ENCODE measurements around the gene BCAS3. TPM values are rescaled to one million over a fixed set of nuclear protein-coding genes. Genes with fewer than 3 reads are reported as not detected.
"Not testable (repeated sequence)": the region's sequence is repeated elsewhere in the genome, so short reads cannot be mapped to it uniquely, and the experiment has no call there.

BCAS3 gene
- total RNA-seq, 1 experiment from 2014 or later: 6.0 TPM

DNA sequence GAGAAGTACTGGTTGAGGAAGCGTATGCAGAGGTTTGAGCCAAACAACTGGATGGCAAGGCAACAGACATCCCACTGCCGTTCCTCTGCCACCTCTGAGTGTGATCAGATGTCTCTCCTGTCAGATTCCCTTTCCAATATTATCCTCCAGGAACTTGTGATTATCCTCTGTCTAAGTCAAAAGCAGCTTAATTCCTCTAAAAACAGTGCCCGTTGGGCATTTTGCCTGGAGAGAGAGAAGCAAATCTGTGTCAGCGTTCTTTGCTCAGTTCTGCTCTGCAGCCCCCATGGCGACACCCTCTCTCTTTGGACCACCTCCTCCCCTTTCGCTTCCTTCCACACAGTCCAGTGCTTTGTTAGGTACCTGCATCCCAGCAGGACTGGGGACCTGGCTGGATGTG lies 665.9 kb downstream of the BCAS3 start:
- DNase-seq (ENCODE audit: low spot score): no peak
- in situ Hi-C loops (cut with HindIII; ENCODE audit: low sequenced_read_pairs): no loop called here

DNA sequence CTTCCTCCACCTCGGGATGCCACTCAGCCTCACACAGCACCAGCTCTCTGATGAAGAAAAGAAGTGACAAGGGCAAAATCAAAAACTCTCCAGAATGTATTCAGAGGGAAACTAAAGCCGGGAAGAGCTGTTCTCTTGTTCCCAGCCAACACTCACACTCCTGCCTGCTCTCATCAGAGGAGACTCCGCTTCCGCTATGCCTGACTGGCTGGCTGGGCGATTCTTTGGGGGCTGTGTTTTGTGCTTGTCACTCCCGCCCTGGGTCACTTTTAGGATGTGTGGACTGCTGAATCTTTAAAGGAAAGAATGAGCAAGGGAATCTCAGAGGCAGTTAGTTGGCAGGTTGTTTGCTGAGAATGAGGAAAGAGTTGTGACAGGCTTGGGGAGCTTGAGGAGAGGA lies 667.4 kb downstream of the BCAS3 start:
- in situ Hi-C loops (cut with HindIII; ENCODE audit: low sequenced_read_pairs): no loop called here
- DNase-seq (ENCODE audit: low spot score): no peak

DNA sequence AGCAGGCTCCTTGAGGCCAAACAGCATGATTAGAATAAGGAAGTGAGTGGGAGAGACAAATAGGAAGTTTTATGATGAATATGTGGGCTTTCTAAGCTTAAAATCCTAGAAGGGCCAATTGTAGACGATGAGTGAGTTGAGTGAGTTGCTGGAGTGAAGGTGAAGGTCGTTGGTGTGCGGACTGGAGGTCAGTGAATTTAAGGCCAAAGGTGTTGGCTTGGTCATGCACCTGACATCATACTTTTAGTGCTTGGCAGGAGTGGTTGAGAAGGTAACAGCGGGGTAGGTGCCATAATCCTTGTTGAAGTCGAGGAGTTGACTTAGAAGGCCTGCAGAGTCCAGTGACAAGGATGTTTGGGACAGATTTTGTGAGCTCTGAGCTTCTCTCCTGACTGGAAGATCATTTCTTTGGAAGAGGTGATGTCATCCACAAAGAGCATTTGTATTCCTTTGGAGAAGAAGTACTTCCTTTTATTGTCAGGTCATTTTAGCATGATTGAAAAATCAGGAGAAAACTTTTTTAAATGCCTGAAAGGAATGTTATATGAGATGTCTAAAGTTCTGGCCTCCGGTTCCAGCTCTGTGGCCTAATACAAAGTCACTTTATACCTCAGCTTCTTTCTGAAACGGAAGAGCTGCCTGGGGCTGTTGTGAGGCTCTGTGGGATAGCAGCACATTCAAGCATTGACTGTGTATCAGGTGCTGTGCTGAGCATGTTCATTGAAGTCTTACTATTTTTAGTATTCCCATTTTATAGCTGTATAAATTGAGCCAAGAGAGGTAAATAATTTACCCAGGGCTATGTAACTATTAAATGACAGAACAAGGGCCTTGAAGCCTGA lies 668.4 kb downstream of the BCAS3 start:
- in situ Hi-C loops (cut with HindIII; ENCODE audit: low sequenced_read_pairs): no loop called here
- DNase-seq (ENCODE audit: low spot score): no peak

DNA sequence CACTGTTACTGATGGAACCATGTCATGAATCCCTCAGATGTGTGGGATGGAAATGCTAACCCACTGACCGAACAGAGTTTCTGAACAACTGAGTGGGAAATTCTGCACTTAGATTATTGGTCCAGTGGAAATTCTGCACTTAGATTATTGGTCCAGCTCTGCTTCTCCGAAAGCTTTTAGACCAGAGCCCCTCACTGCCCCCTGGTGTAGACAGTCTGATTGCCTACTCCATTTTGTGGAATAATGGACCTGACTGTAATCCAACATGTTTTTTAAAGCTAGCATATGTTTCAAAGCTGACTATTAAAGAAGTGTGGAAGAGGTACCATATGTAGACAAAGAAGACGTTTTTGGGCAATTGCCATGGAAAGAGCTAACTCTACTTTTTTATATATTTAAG lies 671.7 kb downstream of the BCAS3 start:
- in situ Hi-C loops (cut with HindIII; ENCODE audit: low sequenced_read_pairs): no loop called here
- no peak for DNase-seq (ENCODE audit: low spot score)

DNA sequence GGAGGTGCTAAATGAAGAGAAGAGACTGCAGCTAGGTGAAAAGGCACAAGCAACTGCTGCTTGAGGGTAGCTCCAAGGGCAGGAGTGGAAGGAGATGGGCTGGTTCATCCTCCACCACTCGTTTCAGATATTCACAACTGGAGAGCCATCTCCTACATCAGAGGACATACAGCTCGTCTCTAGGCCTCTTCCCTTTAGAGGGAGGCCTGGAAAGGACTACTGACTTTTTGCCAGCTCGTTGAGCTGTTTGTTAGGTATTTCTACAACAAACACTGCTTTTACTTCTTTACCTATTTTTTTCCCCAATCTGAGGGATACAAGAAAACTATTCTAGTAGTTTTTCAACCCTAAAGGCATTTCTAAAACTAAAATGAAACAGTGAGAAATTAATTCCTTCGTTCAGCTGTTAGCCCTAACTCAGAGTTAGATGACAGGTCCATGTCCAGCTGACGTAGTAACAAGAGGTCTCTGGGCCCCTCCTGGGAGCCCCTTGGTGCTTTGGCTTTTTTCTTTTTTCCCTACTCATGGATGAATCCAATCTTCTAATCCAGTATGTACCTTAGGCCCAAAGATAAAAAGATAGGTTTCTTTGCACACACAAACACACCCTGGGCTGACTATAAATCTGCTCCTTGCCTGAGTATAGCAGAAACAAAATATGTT lies 674.2 kb downstream of the BCAS3 start:
- DNase-seq (ENCODE audit: low spot score): no peak
- in situ Hi-C loops (cut with HindIII; ENCODE audit: low sequenced_read_pairs): no loop called here

DNA sequence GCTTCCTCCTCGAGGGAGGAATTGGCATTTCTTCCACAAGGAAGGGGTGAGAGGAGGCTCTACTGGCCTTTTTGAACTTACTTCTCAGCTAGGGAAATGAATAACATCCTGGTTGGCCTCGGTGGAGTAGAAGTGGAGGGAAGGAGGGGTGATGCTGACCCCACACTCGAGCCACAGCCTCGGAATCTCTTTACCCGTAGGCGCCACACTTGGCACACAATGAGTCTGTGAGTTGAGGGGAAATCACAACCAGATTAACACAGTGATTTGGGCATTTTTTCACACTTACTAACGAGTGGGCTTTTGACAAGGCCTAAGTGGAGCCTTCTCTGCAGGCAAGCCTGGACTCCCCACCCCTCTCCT lies 674.7 kb downstream of the BCAS3 start:
- in situ Hi-C loops (cut with HindIII; ENCODE audit: low sequenced_read_pairs): no loop called here
- DNase-seq (ENCODE audit: low spot score): no peak

DNA sequence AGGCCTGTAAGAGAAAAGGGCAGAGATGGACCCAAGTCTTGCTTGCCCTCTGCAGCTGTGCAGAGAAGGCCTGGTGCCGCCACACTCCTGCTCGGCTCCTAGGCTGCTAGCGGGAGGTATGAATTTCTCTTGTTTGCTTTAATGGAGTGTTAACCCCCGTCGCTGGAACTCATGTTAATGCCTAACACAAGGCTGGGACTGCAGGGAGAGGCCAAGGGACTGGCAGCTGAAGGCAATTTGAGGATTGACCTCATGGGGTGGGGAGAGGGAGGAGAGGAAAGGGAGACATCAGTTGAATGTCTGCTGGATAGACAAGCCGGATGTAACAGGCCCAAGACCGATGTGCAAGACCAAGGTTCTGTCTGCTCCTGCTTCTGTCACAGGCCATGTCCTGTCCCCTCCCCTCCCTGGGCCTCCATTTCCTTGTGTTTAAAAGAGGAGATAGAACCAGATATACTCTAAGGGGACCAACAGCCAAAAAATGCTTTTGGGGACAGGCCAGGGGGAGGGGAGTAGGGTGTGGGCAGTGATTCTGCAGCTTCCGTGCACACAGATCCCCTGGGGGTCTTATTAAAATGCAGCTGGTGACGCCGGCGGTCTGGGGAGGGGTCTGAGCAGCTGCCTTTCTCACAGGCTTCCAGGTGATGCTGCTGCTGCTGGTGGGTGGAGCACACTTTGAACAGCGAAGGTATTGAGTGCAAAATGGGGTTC lies 675.3 kb downstream of the BCAS3 start:
- in situ Hi-C loops (cut with HindIII; ENCODE audit: low sequenced_read_pairs): no loop called here
- DNase-seq (ENCODE audit: low spot score): no peak

DNA sequence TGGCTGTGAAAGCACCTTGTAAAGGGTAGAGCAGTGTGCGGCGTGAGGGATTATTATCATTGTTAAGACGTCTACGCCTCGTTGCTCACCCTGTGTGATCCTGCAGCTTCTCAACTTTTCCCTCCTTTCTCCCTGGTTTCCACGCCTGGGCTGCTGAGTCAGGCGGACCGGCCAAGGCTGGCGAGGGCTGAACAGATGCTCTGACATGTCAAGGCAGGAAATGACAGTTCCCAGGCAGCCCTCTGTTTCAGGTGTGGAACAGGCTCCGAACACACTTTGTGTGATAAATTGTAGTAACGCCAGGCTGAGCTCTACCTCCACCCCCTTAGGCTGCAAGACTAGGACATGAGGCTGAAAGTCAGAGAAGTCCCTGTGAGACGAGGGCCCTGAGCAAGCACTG lies 676.0 kb downstream of the BCAS3 start:
- in situ Hi-C loops (cut with HindIII; ENCODE audit: low sequenced_read_pairs): no loop called here
- DNase-seq (ENCODE audit: low spot score): no peak

DNA sequence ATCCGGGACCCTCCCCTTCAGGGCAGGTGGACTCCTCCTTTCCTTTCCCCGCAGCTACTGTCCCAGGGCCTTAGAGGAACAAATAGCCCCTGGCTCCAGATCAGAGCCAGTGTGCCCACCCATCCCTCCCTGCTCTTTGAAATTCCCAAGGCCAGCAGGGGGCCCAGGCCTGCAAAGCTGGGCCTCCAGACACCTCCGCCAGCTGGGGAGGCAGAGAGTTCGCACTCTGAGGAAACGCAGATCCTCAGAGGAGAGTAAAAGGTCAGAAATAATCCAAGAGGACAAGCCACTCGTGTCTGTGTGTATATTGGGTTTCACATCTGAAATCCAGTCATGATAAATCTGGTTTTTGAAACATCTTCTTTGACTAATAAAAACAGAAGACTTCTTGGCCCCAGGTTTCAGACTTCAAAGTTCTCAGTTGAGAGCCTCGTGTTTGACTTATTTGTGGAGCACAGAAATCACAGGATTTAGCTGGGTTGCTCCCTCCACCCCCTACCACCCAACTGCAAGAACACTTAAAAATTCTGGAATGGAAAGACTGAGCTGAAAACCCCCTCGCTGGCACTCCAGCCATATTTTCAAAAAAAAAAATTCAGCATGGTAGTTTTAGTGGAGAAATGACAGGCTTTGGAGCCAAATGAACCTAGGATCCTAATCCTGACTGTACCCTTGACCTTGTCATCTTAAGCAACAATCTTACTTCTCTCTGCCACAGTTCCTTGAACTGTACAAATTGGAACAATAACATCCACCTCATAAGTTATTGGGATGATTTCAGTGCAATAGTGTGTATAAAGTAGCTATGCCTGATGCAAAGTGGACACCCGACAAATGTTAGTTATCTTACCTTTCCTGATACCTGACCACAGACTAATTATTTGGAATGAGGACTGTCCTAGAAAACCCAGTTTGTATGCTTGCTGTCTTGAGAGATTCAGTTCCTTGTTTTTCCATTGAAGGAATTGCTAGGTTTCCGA lies 677.5 kb downstream of the BCAS3 start:
- DNase-seq (ENCODE audit: low spot score): no peak
- in situ Hi-C loops (cut with HindIII; ENCODE audit: low sequenced_read_pairs): no loop called here

DNA sequence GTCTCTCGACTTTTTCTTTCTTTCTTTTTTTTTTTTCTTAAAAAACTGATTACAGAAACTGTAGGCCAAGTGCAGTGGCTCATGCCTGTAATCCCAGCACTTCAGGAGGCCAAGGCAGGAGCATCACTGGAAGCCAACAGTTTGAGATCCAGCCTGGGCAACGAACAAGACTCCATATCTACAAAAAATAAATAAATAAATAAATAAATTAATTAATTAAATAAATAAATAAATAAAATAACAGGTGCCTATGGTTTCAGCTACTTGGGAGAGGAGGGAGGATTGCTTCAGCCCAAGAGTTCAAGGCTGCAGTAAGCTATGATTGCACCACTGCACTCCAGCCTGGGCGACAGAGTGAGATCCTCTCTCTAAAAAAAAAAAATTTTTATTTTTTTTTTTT lies 679.4 kb downstream of the BCAS3 start:
- in situ Hi-C loops (cut with HindIII; ENCODE audit: low sequenced_read_pairs); DNase-seq (ENCODE audit: low spot score): not testable (repeated sequence)

DNA sequence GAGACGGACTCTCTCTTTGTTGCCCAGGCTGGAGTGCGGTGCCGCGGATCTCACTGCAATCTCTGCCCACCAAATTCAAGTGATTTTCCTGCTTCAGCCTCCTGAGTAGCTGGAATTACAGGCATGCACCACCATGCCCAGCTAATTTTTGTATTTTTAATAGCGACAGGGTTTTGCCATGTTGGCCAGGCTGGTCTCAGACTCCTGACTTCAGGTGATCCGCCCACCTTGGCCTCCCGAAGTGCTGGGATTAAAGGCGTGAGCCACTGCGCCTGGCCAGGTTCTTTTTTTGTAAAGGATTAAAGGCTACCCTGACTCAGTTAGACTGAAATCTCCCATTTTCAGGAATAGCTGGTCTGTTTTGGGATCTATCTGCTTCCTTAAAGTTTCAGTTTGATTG lies 681.9 kb downstream of the BCAS3 start:
- in situ Hi-C loops (cut with HindIII; ENCODE audit: low sequenced_read_pairs); DNase-seq (ENCODE audit: low spot score): not testable (repeated sequence)

DNA sequence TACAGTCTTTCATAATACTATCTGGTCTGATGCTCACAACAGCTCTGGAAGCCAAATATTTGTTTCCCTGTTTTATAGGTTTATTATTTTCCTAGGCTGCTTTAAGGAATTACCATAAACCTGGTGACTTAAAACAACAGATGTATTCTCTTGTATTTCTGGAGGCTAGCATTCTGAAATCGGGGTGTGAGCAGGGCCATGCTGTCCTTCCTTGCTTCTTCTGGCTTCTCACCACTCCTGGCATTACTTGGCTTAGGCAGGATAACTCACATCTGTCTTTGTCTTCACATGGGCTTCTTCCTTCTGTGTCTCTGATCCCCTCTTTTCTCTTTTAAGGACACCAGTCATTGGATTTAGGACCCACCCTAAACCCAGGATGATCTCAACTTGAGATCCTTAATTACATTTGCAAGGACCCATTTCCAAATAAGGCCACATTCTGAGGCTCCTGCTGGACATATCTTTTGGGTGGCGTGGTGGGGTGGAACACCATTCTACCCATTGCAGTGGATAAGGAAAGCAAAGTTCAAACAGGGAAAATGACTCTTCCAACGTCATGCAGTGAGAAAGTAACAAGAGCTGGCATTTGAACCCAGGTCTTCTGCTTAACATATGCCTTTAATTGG lies 682.8 kb downstream of the BCAS3 start:
- DNase-seq (ENCODE audit: low spot score): no peak
- in situ Hi-C loops (cut with HindIII; ENCODE audit: low sequenced_read_pairs): no loop called here

DNA sequence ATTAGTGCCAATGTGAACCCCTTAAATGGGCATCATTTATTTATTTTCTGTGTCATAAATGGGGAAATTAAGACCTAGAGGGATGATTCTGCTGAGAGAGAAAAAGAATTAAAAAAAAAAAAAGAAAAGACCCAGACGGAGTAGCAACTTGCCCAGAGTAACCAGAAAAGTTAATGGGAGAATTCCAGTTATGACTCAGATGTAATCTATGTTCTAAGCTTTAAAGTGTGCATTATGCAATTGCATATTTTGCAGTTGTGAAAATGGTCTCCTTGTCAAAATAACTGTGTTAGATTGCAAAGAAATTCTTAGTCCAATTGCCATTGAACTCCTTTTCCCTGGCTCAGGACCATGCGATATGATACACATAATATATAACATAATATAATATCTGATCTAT lies 683.4 kb downstream of the BCAS3 start:
- in situ Hi-C loops (cut with HindIII; ENCODE audit: low sequenced_read_pairs): no loop called here
- no peak for DNase-seq (ENCODE audit: low spot score)

DNA sequence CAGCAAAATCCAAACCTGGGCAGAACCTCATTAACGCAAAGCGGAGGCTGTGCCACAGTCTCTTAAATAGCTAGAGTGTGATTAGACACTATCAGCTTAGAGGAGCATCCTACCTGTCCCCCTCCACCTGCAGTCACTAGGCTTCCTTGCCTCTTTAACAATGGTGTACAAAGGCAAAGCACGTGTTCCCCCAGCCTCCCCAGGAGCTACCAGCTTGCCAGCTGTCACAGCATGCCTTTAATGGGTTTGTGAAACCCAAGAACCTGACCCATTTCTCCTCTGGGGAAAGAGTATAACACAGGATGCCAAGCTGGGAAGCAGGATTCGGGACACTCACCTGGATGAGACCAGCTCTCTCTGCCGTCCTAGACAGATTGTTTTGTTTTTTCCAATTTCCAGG lies 684.7 kb downstream of the BCAS3 start:
- in situ Hi-C loops (cut with HindIII; ENCODE audit: low sequenced_read_pairs): no loop called here

DNA sequence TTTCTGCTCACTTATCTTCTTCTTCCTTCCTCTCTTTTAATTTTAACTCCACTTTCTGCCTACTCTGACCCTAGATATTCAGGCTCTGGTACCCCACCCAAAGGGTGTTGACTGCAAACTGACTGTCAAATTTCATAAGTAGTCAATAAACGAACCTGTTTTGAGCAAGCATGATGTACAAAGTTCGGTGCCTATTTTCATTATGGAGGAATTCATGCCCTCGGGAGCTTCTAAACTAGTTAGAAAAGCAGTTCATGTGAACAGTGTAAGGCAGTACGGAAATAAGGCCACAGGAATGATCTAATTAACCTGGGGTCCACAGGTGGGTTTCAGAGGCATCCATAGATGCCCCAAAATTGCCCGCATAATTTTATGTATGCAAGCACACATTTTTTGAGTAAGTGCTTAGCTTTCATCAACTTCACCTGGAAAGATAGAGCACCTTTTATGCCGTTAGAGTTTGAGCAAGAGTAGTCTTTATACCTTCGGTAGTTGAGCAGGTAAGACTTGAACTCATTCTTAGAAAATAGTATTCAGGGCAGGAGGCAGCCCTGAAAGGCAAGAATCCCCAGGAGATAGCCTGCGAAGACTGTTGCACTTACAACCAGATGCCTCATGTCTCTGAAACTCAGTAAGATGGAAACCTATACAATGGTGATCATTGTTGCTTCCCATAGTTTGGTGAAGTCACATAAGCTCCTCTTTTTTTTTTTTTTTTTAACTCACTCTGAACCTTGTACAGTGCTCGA lies 685.4 kb downstream of the BCAS3 start:
- in situ Hi-C loops (cut with HindIII; ENCODE audit: low sequenced_read_pairs): no loop called here
- no peak for DNase-seq (ENCODE audit: low spot score)

More for the DNA sequence above, 684.7 kb downstream of the BCAS3 start:
- DNase-seq (ENCODE audit: low spot score): peak; percentile 5

DNA sequence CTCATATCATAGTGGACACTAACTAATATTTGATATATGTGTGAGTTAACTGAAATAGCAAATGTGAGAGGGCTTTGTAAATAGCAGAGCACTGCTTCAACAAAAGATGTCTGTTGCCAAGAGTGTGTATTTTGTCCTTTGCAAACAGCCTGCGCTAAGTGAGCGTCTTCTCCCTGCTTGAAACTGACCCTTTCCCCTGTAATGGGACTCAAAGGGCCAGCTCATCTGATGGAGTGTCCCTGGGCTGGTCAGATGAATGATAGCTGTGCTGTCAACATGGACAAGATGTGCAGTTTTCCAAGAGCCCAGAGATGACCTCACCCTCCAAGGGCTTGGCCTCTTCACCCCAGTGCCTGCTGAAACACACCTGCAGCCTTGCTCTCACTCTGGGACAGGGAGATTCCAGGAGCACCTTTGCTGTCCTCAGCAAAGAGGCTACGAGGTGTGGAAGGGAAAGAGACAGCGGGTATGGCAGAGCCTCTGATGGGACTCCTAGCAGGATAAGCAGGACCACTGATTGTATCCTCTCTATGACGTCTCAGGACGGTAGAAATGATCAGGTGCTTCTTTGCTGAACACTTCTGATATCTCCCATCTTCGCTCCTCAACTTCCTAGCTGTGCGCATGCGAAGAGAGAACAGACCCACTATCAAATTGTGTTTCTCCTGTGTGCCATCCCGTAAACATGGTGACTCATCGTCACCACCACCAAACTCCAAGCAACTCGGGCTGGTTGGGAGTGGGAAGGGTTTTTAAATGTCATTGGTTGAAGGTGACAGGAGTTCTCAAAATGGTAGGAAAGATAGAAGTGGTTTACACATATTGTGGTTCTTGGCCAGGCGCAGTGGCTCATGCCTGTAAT lies 686.2 kb downstream of the BCAS3 start:
- in situ Hi-C loops (cut with HindIII; ENCODE audit: low sequenced_read_pairs): no loop called here

DNA sequence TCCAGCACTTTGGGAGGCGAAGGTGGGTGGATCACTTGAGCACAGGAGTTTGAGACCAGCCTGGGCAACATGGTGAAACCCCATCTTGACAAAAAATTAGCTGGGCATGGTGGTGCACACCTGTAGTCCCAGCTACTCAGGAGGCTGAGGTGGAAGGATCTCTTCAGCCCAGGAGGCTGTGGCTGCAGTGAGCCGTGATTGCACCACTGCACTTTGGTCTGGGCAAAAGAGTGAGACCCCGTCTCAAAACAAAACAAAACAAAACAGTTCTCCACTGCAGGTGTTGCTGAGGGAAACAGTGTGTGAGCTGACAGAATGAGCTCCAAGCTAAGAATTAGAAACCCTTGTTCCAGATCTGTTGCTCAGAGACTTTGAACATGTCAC lies 686.8 kb downstream of the BCAS3 start:
- no peak for DNase-seq (ENCODE audit: low spot score)
- in situ Hi-C loops (cut with HindIII; ENCODE audit: low sequenced_read_pairs): no loop called here

More for the DNA sequence above, 686.2 kb downstream of the BCAS3 start:
- DNase-seq (ENCODE audit: low spot score): no peak

All from G401 (cell line).